SK-N-SH (cell line): ENCODE data around the gene PALLD.

Experiments
- CTCF ChIP-seq: fragments of 200-600 bp; sonication (generic); IDR thresholded peaks from 2 replicates; pipeline ENCODE4 v1.6.1; 2017; ENCODE audit warnings: antibody characterized with exemption, mild to moderate bottlenecking, moderate library complexity
- EP300 ChIP-seq, 2 experiments: IDR thresholded peaks; 2 replicates each; pipeline versions ENCODE4 v1.4.0 to v1.6.1; 2012; ENCODE audit warnings: borderline replicate concordance in 1 of 2, low read depth in 1 of 2, low read length in 1 of 2
- EZH2phosphoT487 ChIP-seq: fragments of 200-600 bp; sonication (generic); IDR thresholded peaks from 2 replicates; pipeline ENCODE4 v1.6.1; 2017; ENCODE audit warnings: low read depth, mixed run types, mild to moderate bottlenecking, antibody characterized with exemption, moderate library complexity, borderline replicate concordance
- IRF3 ChIP-seq: fragments of 150-350 bp; IDR thresholded peaks from 2 replicates; pipeline ENCODE4 v1.6.1; 2016; ENCODE audit warnings: mild to moderate bottlenecking, low read depth, low read length
- JUND ChIP-seq: IDR thresholded peaks from 2 replicates; pipeline ENCODE4 v1.4.0; 2012
- NFIC ChIP-seq: IDR thresholded peaks from 2 replicates; pipeline ENCODE4 v1.4.0; 2012; ENCODE audit warnings: borderline replicate concordance
- PBX3 ChIP-seq: IDR thresholded peaks from 2 replicates; pipeline ENCODE4; 2012
- RFX5 ChIP-seq: IDR thresholded peaks from 2 replicates; pipeline ENCODE4 v1.6.1; 2012; ENCODE audit warnings: mild to moderate bottlenecking, improper control_type of control experiment, low read length
- TCF12 ChIP-seq: IDR thresholded peaks from 2 replicates; pipeline ENCODE4 v1.4.0; 2012
- TEAD4 ChIP-seq: IDR thresholded peaks from 2 replicates; pipeline ENCODE4 v1.4.0; 2012; ENCODE audit warnings: mild to moderate bottlenecking, borderline replicate concordance; ENCODE audit not compliant: insufficient read depth
- USF2 ChIP-seq: fragments of 150-350 bp; IDR thresholded peaks from 2 replicates; pipeline ENCODE4 v1.6.1; 2017; ENCODE audit warnings: antibody characterized with exemption, low read length, low read depth, borderline replicate concordance

- no peak for TF ChIP-seq TCF12
- no peak for TF ChIP-seq EZH2phosphoT487
- no peak for TF ChIP-seq EP300 (IDR thresholded peaks at IDR 0.05; ENCODE audit: borderline replicate concordance in 1 of 2, low read depth in 1 of 2, low read length in 1 of 2)
- no peak for TF ChIP-seq IRF3
- TF ChIP-seq PBX3: no peak
- no peak for TF ChIP-seq CTCF
- no peak for TF ChIP-seq USF2
- no peak for TF ChIP-seq RFX5
- TF ChIP-seq NFIC: no peak
- TF ChIP-seq JUND: no peak
- TF ChIP-seq TEAD4: no peak
Measured at GRCh38 chr4:168773388-168774195, 276.7 kb downstream of the PALLD start.
